Measurements from ENCODE around the gene COMMD4. TPM values are rescaled to one million over a fixed set of nuclear protein-coding genes. Genes with fewer than 3 reads are reported as not detected.

The COMMD4 gene
- total and polyA plus RNA-seq, 2 of the 8 experiments (the other 6 are each of a cell fraction or from before 2014, with no cell fraction given): 131 to 236 TPM

- TF ChIP-seq CHD7 (IDR thresholded peaks at IDR 0.05; ENCODE audit: insufficient replicate concordance, low read length) (no peak), CBX5 (IDR thresholded peaks at IDR 0.05; ENCODE audit: low read depth, low read length) (no peak), EZH2 (IDR thresholded peaks at IDR 0.05; ENCODE audit: low read depth, low read length, severe bottlenecking) (no peak), SIN3A (conservative IDR thresholded peaks at IDR 0.05 in 1 of 2, IDR thresholded peaks at IDR 0.05 in 1 of 2; ENCODE audit: low read depth in 1 of 2, low read length in 2 of 2) (no peak), KDM5A (IDR thresholded peaks at IDR 0.05; ENCODE audit: low read length) (no peak), POLR2A (IDR thresholded peaks at IDR 0.05; ENCODE audit: control extremely low read depth in 1 of 2, low read depth in 2 of 2, low read length in 2 of 2) (no peak), SIRT6 (IDR thresholded peaks at IDR 0.05; ENCODE audit: low read length) (no peak), GABPA (IDR thresholded peaks at IDR 0.05; ENCODE audit: borderline replicate concordance, insufficient read depth, low read length) (no peak), TBP (IDR thresholded peaks at IDR 0.05; ENCODE audit: low read depth, low read length) (no peak), POLR2AphosphoS5 (IDR thresholded peaks at IDR 0.05; ENCODE audit: low read depth, low read length) (no peak), NANOG (IDR thresholded peaks at IDR 0.05; ENCODE audit: insufficient read depth, low read depth, low read length, poor library complexity, severe bottlenecking) (no peak), SIX5 (IDR thresholded peaks at IDR 0.05; ENCODE audit: low read depth, low read length) (no peak)
These were observed 29.7 kb upstream of the COMMD4 start (continued) for GRCh38 chr15:75306188-75306587.
